DND-41 (cell line): ENCODE results near the gene SEMA3D.

Experiments used
- ATAC-seq: fragments of 200-7000 bp; cut with Tn5 transposase; 3 replicates; pipeline ENCODE4 v1.9.1; 2021; ENCODE audit warnings: low read depth; ENCODE audit not compliant: insufficient read depth
- DNase-seq: peaks from one replicate; pipeline ENCODE4 v3.0.0-alpha.2; 2020
- H2AFZ ChIP-seq: 2 replicates; pipeline ENCODE4 v1.6.0; 2012; ENCODE audit warnings: low read depth, low read length
- H3K27ac ChIP-seq: 2 replicates; pipeline ENCODE4 v1.5.1; 2012; ENCODE audit warnings: low read length, inconsistent platforms
- H3K27me3 ChIP-seq: fragments of 200-600 bp; sonication (generic); 2 replicates; pipeline ENCODE4 v1.6.0; 2012; ENCODE audit warnings: low read length, mild to moderate bottlenecking, inconsistent platforms; ENCODE audit not compliant: insufficient read depth, poor library complexity
- H3K36me3 ChIP-seq: 2 replicates; pipeline ENCODE4 v1.5.1; 2012; ENCODE audit warnings: low read length, inconsistent platforms; ENCODE audit not compliant: insufficient read depth
- H3K4me1 ChIP-seq: 2 replicates; pipeline ENCODE4 v1.5.1; 2012; ENCODE audit warnings: mild to moderate bottlenecking, low read length; ENCODE audit not compliant: insufficient read depth
- H3K4me2 ChIP-seq: 2 replicates; pipeline ENCODE4 v1.6.0; 2012; ENCODE audit warnings: mild to moderate bottlenecking, moderate library complexity, low read length, inconsistent platforms; ENCODE audit not compliant: insufficient read depth
- H3K4me3 ChIP-seq, 2 experiments: fragments of 200-600 bp in 1 of 2; shearing (Covaris generic) in 1 of 2; 2 replicates each; pipeline ENCODE4 v1.5.1; 2012 to 2016; ENCODE audit warnings: inconsistent platforms in 2 of 2, low read length in 2 of 2, mild to moderate bottlenecking in 2 of 2, low read depth in 1 of 2, moderate library complexity in 1 of 2
- H3K79me2 ChIP-seq: 2 replicates; pipeline ENCODE4 v1.6.0; 2012; ENCODE audit warnings: low read length, inconsistent platforms; ENCODE audit not compliant: insufficient read depth
- H3K9ac ChIP-seq: 2 replicates; pipeline ENCODE4 v1.6.0; 2012; ENCODE audit warnings: low read depth, mild to moderate bottlenecking, inconsistent platforms, low read length, moderate library complexity
- H3K9me3 ChIP-seq: 2 replicates; pipeline ENCODE4 v1.5.1; 2012; ENCODE audit warnings: low read length, moderate library complexity, mild to moderate bottlenecking, inconsistent platforms; ENCODE audit not compliant: insufficient read depth, severe bottlenecking
- H4K20me1 ChIP-seq: 2 replicates; pipeline ENCODE4 v1.6.0; 2012; ENCODE audit warnings: low read length; ENCODE audit not compliant: insufficient read depth
- EZH2 ChIP-seq: IDR thresholded peaks from 3 replicates; pipeline ENCODE4 v1.6.1; 2012; ENCODE audit warnings: borderline replicate concordance, low read depth, mild to moderate bottlenecking, moderate library complexity, low read length, inconsistent platforms; ENCODE audit not compliant: severe bottlenecking
- TF ChIP-seq, protein P1 (sequence below): IDR thresholded peaks from 2 replicates; pipeline ENCODE4 v1.5.1; 2012; ENCODE audit warnings: borderline replicate concordance, low read length, moderate library complexity, mild to moderate bottlenecking; ENCODE audit not compliant: poor library complexity, severe bottlenecking; ENCODE audit errors: extremely low read depth

SEMA3D gene

DNA sequence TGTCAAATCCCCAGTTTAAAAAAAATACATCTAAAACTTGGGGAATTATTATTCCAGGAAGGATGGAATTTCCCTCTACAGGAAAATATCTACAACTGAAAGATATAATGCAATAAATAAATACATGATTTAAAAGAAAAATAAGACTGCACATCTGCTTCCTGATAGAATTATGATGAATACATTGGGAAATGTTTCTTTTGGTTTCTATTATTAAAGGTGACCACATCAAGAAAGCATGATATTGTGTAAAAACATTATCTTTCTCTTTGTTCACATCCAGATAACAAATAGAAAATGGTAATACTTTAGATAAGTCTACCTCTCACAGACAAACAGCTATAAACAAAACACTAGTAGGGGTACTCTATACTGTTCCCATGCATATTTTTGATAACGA is 19.2 kb downstream of the SEMA3D start:
- Histone ChIP-seq H3K4me3 (no peak overlapping the region), H3K36me3 (no peaks in the 10 kb centered on the region), H4K20me1 (no peaks in the 10 kb centered on the region), H3K27me3 (no peaks in the 10 kb centered on the region), H3K27ac (no peak overlapping the region), H3K4me1 (no peaks in the 10 kb centered on the region), H3K9me3 (no peaks in the 10 kb centered on the region), H3K9ac (no peak overlapping the region), H3K79me2 (no peaks in the 10 kb centered on the region), H2AFZ (no peak overlapping the region), H3K4me2 (no peak overlapping the region)
- ATAC-seq (no peak), DNase-seq (no peak)
- TF ChIP-seq EZH2: no peak
- TF ChIP-seq, protein P1, sequence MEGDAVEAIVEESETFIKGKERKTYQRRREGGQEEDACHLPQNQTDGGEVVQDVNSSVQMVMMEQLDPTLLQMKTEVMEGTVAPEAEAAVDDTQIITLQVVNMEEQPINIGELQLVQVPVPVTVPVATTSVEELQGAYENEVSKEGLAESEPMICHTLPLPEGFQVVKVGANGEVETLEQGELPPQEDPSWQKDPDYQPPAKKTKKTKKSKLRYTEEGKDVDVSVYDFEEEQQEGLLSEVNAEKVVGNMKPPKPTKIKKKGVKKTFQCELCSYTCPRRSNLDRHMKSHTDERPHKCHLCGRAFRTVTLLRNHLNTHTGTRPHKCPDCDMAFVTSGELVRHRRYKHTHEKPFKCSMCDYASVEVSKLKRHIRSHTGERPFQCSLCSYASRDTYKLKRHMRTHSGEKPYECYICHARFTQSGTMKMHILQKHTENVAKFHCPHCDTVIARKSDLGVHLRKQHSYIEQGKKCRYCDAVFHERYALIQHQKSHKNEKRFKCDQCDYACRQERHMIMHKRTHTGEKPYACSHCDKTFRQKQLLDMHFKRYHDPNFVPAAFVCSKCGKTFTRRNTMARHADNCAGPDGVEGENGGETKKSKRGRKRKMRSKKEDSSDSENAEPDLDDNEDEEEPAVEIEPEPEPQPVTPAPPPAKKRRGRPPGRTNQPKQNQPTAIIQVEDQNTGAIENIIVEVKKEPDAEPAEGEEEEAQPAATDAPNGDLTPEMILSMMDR: no peak

DNA sequence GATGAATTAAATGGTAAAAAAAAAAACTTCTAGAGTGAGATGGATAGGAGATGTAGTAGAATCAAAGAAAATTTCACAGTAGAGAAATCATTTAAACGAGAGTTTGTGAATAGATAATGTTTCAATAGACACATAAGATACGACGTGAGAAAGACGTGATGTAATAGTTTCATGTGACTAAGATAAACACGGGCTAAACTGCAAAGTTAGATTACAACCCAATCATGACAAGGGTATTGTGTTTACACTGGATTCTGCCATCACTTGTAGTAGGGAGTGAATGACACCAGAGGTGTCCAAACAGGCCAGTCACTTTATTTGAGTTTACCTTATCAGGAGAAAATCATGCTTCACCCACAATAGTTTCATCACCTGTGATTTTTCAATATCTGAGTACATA is 21.6 kb downstream of the SEMA3D start:
- Histone ChIP-seq H3K4me3 (no peak overlapping the region), H4K20me1 (no peaks in the 10 kb centered on the region), H2AFZ (no peak overlapping the region), H3K9ac (no peak overlapping the region), H3K27ac (no peak overlapping the region), H3K27me3 (no peaks in the 10 kb centered on the region), H3K4me2 (no peak overlapping the region), H3K9me3 (no peaks in the 10 kb centered on the region), H3K36me3 (no peaks in the 10 kb centered on the region), H3K4me1 (no peaks in the 10 kb centered on the region), H3K79me2 (no peaks in the 10 kb centered on the region)
- no peak for DNase-seq
- TF ChIP-seq, protein P1: no peak
- no peak for TF ChIP-seq EZH2
- ATAC-seq: no peak

DNA sequence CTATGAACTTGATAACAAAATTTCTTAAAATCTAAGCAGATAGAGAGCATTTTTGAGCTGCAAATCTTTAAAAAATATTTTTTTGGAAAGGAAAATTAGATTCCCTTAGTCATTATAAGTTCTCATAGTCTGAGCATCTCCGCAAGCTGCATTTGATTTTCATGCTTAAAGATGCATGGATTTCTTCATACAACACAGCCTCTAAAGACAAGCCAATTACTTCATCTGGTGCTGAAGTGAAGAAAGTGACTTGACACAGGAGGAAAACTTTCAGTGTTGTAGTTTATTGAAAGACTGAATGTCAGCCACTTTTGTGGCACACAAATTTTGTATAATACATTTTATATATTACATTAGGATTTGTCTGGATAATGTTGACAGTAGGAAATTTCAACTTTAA is 22.5 kb downstream of the SEMA3D start:
- no peaks in the 10 kb centered on the region for H3K79me2 ChIP-seq
- H3K4me1 ChIP-seq: no peaks in the 10 kb centered on the region
- TF ChIP-seq, protein P1: no peak
- TF ChIP-seq EZH2: no peak
- H3K36me3 ChIP-seq: no peaks in the 10 kb centered on the region
- no peak for DNase-seq
- no peak overlapping the region for H3K27ac ChIP-seq
- no peak overlapping the region for H2AFZ ChIP-seq
- H3K27me3 ChIP-seq: no peaks in the 10 kb centered on the region
- H3K9me3 ChIP-seq: no peaks in the 10 kb centered on the region
- no peak for ATAC-seq
- H4K20me1 ChIP-seq: no peaks in the 10 kb centered on the region
- no peak overlapping the region for H3K4me3 ChIP-seq
- H3K9ac ChIP-seq: no peak overlapping the region
- H3K4me2 ChIP-seq: no peak overlapping the region

DNA sequence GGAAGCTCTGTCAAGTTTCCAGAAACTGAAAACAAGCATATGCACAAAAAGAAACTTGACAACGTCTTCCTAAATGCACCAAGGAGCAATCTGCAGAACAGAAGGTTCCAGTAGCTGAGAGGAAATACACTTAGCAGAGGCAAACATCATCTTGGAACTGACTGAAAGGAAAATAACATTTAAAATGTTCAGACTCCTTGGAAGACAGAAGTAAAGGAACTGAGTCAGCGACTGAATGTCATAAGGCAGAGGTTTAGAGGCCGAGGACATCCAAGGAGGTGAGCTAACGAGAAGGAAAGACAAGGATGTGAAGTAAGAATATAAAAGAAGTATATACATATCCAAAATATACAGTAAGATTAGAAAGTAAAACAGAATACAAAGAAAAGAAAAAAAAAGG is 24.1 kb downstream of the SEMA3D start:
- H3K27ac ChIP-seq: no peak overlapping the region
- no peaks in the 10 kb centered on the region for H3K9me3 ChIP-seq
- no peak overlapping the region for H3K4me2 ChIP-seq
- H3K9ac ChIP-seq: no peak overlapping the region
- no peak for TF ChIP-seq EZH2
- TF ChIP-seq, protein P1: no peak
- H2AFZ ChIP-seq: no peak overlapping the region
- H3K4me3 ChIP-seq: no peak overlapping the region
- H3K4me1 ChIP-seq: no peaks in the 10 kb centered on the region
- DNase-seq (no peak), ATAC-seq (no peak)
- no peaks in the 10 kb centered on the region for H3K36me3 ChIP-seq
- H3K79me2 ChIP-seq: no peaks in the 10 kb centered on the region
- no peaks in the 10 kb centered on the region for H4K20me1 ChIP-seq
- H3K27me3 ChIP-seq: no peaks in the 10 kb centered on the region
